ENCODE measurements around the gene SLC4A7.
"Not testable (repeated sequence)": the region's sequence is repeated elsewhere in the genome, so short reads cannot be mapped to it uniquely, and the experiment has no call there.

Gene SLC4A7

GRCh38 chr3:27357665-27358258 is 126.4 kb downstream of the SLC4A7 start:
- DNase-seq: peak; percentile 85

DNA sequence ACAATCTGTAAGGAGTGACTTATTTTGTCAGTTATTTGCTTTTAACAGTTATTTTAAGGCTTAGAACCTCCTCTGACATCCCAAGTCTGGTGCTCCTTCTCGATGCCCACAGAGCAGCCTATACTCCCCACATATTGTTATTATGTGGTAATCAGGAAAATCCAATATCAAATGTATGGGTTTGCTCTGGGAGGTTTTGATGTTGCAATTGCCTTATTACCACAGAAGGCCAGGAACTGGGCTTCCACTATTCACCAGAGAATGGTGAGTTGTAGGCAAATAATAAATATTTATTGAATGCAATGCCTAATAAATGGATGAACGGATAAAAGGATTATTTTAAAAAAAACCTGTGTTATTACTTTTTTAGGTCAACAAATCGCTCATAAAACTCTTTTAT is 127.2 kb downstream of the SLC4A7 start:
- no peak for DNase-seq

GRCh38 chr3:27354588-27355203 is 129.5 kb downstream of the SLC4A7 start:
- DNase-seq: no peak

- peak; percentile 13 for DNase-seq
Observed at GRCh38 chr3:27354161-27354560, 130.0 kb downstream of the SLC4A7 start.

GRCh38 chr3:27353221-27353620 is 131.0 kb downstream of the SLC4A7 start:
- DNase-seq: no peak

GRCh38 chr3:27352047-27352446 is 132.1 kb downstream of the SLC4A7 start:
- no peak for DNase-seq

DNA sequence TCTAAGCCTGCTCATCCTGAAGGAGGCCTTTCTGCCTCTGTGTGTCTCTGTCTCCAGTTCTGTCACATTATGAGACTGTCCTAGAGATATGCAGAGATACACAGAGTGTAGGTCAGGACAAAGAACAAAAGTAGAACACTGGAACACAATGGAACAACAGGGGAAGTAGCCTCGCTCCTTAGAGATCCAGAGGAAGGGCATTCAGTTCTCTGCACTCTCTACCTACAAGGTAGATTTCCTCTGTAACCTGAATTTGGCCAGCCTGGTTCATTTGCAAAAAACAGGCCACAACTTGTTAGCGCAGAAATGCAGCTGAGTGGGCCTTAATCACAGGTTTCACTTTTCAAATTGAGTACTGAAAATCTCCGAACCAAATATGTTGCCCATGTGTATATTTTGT is 134.4 kb downstream of the SLC4A7 start:
- no peak for DNase-seq

- DNase-seq: no peak
Observed at GRCh38 chr3:27345959-27346865, 138.0 kb downstream of the SLC4A7 start.

DNA sequence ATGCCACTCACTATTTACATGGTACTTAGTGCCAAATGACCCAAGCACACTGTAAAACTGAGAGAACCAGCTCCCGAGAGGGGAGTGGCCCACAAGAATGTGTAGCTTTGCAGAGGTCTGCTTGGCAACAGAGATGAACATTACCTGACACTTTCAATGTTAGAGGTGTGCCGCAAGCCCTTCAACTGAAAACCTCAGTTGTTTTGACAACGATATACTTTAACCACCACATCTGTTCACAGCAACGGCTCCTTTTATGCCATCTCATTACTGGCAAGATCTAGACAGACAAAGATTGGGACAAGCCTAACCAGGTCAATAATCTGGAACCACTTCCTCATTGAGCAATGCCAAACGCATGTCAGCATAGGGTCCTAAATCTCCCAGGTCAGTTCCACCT is 138.7 kb downstream of the SLC4A7 start:
- peak; percentile 74 for DNase-seq

DNA sequence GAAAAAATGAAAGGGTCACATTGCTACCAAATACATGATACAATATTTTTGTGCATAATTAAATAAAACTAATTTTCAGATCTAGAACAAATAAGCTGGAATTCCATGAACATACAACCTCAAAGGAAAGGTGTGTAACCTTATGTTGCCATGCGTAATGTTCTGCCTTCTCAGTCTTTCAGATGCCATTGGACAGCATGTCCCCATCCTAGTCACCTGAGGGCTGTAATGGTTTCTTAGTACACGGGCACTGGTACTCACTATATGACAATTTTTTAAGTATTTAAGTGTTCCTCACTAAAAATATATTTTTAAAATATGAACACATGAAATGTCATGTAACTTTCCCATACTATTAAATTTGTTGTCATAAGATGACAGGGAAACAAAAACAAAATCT is 139.1 kb downstream of the SLC4A7 start:
- DNase-seq: no peak

DNA sequence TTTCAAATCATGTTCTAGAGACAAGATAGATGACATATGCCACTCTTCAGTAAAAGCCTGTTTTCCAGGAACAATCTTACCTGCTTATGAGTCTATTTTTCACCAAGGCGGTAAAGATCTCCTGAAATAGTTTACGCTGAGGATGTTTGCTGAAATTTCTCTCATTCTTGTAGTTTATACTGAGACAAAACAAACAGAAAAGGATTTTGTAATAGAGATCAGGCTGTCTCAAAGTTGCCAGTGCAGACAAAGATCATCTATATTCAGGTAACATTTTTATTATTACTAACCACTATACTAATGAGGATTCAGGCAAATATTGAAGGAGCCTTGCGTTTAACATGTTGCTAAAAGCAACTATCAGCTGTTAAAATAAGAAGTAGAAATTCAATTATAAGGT is 140.0 kb downstream of the SLC4A7 start:
- DNase-seq: no peak

DNA sequence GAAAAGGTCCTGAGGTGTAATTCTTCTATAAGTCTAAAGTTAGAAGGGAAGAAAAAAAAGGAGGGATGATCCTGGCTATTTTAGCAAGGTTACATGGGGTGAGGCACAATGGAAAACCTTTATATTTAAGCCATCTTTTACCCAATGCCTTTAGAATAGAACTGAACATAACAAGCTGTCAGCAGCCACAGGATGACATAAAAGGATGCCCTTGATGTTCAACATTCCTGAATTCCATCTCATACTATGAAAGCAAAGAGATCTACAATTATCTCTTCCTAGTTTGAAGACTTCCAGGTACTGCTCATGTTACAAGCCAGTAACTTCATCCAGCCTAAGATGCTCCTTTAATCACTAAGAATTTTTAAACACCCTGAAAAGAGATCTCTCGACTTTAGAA is 141.9 kb downstream of the SLC4A7 start:
- DNase-seq: no peak

DNA sequence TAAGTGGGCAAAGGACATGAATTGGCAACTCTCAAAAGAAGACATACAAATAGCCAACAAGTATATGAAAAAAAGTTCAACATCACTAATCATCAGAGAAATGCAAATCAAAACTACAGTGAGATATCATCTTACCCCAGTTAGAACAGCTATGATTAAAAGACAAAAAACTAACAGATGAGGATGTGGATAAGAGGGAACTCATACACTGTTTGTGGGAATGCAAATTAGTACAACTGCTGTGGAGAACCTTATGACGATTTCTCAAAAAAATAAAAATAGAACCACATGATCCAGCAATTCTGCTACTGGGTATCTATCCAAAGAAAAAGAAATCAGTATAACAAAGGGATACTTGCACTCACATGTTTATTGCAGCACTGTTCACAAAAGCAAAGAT is 143.7 kb downstream of the SLC4A7 start:
- peak; percentile 22 for DNase-seq

DNA sequence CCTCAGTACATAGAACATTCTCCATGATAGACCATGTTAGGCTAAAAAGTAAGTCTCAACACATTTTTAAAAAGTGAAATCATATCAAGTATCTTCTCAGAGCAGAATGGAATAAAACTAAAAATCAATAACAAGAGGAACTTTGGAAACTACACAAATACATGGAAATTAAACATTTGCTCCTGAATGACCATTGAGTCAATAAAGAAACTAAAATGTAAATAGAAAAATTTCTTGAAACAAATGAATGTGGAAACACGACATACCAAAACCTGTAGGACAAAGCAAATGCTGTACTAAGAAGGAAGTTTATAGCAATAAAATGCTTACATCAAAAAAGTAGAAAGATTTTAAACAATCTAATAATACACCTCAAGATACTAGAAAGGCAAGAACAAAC is 148.6 kb downstream of the SLC4A7 start:
- DNase-seq: no peak

DNA sequence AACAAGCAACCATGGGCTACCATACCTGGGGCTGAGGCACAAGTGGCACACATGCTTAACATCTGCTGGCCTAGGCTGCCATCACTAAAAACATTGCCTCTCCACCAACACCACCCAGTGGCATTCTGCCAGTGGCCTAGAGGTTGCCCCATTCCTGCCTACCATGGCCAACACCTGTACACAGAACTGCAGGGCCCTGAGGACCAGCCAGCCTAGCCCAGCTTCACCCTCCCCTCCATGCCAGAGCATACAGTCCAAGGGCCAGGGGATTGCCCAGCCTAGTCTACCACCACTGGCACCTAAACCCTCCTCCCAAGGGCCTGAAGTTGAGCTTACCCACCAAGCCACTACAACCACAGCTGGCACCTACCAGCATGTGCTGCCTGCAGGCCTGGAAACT is 150.3 kb downstream of the SLC4A7 start:
- no peak for DNase-seq

DNA sequence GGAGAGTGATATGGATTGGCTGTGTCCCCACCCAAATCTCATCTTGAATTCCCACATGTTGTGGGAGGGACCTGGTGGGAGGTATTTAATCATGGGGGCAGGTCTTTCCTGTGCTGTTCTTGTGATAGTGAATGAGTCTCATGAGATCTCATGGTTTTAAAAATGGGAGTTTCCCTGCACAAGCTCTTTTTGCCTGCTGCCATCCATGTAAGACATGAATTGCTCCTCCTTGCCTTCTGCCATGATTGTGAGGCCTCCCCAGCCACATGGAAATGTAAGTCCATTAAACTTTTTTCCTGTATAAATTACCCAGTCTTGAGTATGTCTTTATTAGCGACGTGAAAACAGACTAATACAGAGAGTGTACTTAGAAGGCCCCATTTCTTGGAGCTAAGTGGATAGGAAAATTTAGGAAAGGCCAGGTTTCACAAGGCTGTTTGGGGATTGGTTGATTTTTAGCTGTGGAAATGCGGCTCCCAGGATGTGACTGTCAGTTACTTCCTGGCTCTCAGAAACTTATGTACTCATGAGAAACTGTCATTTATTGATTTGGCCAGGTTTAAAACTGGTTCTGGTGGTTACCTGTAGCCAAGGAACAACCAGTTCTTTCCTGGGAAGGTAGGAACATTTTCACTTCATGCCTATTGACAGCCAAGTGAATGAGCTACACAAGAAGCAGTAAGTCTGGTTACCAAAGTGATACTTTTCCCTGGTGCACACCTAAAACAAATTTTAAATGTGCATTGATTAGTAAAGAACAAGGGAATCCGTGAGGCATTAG is 155.0 kb downstream of the SLC4A7 start:
- not testable (repeated sequence) for DNase-seq

- DNase-seq: no peak
Observed at GRCh38 chr3:27326629-27327545, 157.3 kb downstream of the SLC4A7 start.

GRCh38 chr3:27326202-27326601 is 158.0 kb downstream of the SLC4A7 start:
- no peak for DNase-seq

- DNase-seq: no peak
Observed at GRCh38 chr3:27325419-27325818, 158.8 kb downstream of the SLC4A7 start.

DNA sequence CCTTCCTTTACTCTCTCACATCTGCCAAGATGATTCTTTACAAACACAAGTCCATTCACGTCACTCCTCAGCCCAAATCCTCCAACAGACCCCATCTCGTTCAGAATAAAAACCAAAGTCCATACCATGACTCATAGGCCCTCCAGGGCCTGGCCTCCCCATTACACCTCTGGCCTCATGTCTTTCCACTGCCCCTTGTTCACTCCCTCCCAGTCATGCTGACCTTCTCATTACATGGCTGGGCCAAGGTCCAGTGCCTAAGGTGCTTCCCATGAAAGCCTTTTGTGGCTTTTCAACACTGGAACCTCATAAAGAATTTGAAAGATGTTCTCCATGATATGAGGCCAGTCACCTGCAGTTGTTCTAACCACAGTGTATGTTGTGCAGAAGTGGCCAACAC is 159.5 kb downstream of the SLC4A7 start:
- DNase-seq: no peak

DNA sequence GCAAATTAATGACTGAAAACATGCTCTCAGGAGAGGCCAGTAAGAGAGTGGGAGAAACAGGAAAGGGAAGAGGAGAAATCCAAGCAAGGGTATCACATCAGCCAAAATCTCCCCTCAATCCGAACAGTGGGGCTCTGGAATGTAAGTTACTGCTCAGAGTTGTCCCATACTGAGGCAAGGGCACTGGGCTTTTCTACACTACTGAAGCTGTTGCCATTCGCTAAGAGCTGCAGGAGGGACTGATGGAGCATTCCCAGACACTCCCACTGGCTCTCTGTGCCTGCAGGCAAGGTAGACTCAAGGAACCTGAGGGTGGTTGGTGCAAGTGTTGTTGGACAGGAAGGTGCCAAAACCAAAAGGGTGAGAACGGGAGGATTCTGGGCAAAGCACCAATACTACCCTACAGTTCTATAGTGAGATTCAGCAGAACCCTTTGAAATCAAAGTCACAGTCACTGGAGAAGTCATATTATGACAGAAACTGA is 161.1 kb downstream of the SLC4A7 start:
- no peak for DNase-seq

Data from hematopoietic multipotent progenitor cell treated with erythropoietin and hydrocortisone succinate and interleukin-3 and kit ligand, for 6 days (in vitro differentiated cells).